Measurements from ENCODE around the gene CXCL8. TPM values are rescaled to one million over a fixed set of nuclear protein-coding genes. Genes with fewer than 3 reads are reported as not detected.

The CXCL8 gene
- total and polyA plus RNA-seq, 2 of the 8 experiments (the other 6 are each of a cell fraction or from before 2014, with no cell fraction given), result not detected

- TF ChIP-seq CBX5 (IDR thresholded peaks at IDR 0.05; ENCODE audit: low read depth, low read length), result no peak
- TF ChIP-seq YY1 (IDR thresholded peaks at IDR 0.05; ENCODE audit: low read depth, low read length), result no peak
Observed at GRCh38 chr4:73706811-73707210, 33.6 kb upstream of the CXCL8 start (continued).

Measured in H1 (cell line).